Measurements from ENCODE around the gene KLHL7.

GRCh38 chr7:23093546-23093945 is 12.0 kb upstream of the KLHL7 start:
- TF ChIP-seq CTCF (optimal IDR thresholded peaks at IDR 0.05 in 1 of 3, IDR thresholded peaks at IDR 0.05 in 1 of 3, conservative IDR thresholded peaks at IDR 0.05 in 1 of 3; ENCODE audit: extremely low read depth in 1 of 3, insufficient read depth in 2 of 3, low read length in 3 of 3) (no peak), EZH2 (IDR thresholded peaks at IDR 0.05; ENCODE audit: low read length) (no peak)
